ENCODE measurements around the gene SLC9A1. TPM values are rescaled to one million over a fixed set of nuclear protein-coding genes. Genes with fewer than 3 reads are reported as not detected.
"Not testable (repeated sequence)": the region's sequence is repeated elsewhere in the genome, so short reads cannot be mapped to it uniquely, and the experiment has no call there.

The SLC9A1 gene
- polyA plus RNA-seq, 3 donors, result 4.5 to 14.2 (median 4.6) TPM

DNA sequence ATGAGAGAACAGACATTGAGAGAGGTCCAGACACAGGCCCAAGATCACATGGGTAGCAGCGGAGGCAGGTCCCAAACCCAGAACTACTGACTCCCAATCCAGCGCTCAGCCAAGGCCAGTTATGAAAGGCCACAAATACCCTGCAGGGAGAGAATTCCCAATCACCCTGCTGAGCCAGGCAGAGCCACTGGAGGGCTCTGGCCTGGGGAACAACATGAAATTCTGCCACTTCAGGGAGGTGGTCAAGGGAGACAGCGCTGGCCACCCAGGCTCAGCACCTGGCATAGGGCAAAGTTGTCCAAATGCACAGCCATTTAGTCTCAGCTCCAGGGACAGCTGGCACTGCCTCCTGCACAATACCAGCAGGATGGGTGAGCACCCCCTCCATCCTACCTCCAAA lies 27.5 kb downstream of the SLC9A1 start:
- Histone ChIP-seq H3K79me2 (ENCODE audit: insufficient read depth, low read length) (peaks cover 18% of the 10 kb centered on the region), H3K4me2 (replicated peaks; ENCODE audit: extremely low read depth, low read length, poor library complexity, severe bottlenecking) (no peak overlapping the region), H3K27me3 (ENCODE audit: control insufficient read depth in 2 of 2, insufficient read depth in 2 of 2, low read length in 2 of 2) (no peaks in the 10 kb centered on the region), H4K20me1 (ENCODE audit: insufficient read depth, low read length) (no peaks in the 10 kb centered on the region), H3K4me3 (replicated peaks in 1 of 3; ENCODE audit: low read depth in 2 of 3, low read length in 3 of 3) (no peak overlapping the region), H3K9ac (ENCODE audit: insufficient read depth, low read length, poor library complexity, severe bottlenecking) (no peak overlapping the region), H3K36me3 (replicated peaks in 1 of 2; ENCODE audit: control insufficient read depth in 1 of 2, insufficient read depth in 2 of 2, low read length in 2 of 2) (peaks cover 13 to 30% of the 10 kb centered on the region in 2 donors), H3K4me1 (ENCODE audit: control insufficient read depth in 1 of 2, insufficient read depth in 2 of 2, low read length in 2 of 2) (peaks cover 40 to 48% of the 10 kb centered on the region in 2 donors), H3K27ac (ENCODE audit: low read depth in 1 of 2, low read length in 2 of 2) (no peak overlapping the region), H2AFZ (ENCODE audit: insufficient read depth, low read depth, low read length, poor library complexity, severe bottlenecking) (no peak overlapping the region), H3K9me3 (replicated peaks in 1 of 2; ENCODE audit: control insufficient read depth in 1 of 2, insufficient read depth in 1 of 2, low read length in 2 of 2) (no peaks in the 10 kb centered on the region)
- no peak for DNase-seq
- peaks cover 0 to 1% (median 0%) of the 10 kb centered on the region in 7 donors for H3K9me3 Mint-ChIP-seq
- no peak overlapping the region for H3K4me3 Mint-ChIP-seq
- TF ChIP-seq, protein P1, sequence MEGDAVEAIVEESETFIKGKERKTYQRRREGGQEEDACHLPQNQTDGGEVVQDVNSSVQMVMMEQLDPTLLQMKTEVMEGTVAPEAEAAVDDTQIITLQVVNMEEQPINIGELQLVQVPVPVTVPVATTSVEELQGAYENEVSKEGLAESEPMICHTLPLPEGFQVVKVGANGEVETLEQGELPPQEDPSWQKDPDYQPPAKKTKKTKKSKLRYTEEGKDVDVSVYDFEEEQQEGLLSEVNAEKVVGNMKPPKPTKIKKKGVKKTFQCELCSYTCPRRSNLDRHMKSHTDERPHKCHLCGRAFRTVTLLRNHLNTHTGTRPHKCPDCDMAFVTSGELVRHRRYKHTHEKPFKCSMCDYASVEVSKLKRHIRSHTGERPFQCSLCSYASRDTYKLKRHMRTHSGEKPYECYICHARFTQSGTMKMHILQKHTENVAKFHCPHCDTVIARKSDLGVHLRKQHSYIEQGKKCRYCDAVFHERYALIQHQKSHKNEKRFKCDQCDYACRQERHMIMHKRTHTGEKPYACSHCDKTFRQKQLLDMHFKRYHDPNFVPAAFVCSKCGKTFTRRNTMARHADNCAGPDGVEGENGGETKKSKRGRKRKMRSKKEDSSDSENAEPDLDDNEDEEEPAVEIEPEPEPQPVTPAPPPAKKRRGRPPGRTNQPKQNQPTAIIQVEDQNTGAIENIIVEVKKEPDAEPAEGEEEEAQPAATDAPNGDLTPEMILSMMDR (IDR thresholded peaks at IDR 0.05), result no peak
- WGBS (ENCODE audit: insufficient coverage), result 100% methylated on average over 1 of the region's 3 CpGs
- H3K36me3 Mint-ChIP-seq, result peaks cover 35 to 46% of the 10 kb centered on the region in 2 donors
- peaks cover 42% of the 10 kb centered on the region for H3K4me1 Mint-ChIP-seq
- no peaks in the 10 kb centered on the region for H3K27me3 Mint-ChIP-seq (ENCODE audit: low read depth in 3 of 3)
- intact Hi-C loops (cut with micrococcal nuclease), result no loop called here
- peak overlapping the region in 2 of 7 donors; percentile 43 to 44 for H3K27ac Mint-ChIP-seq

- peaks cover 0 to 1% (median 0%) of the 10 kb centered on the region in 7 donors for H3K9me3 Mint-ChIP-seq
- TF ChIP-seq, protein P1 (IDR thresholded peaks at IDR 0.05), result no peak
- no peaks in the 10 kb centered on the region for H4K20me1 ChIP-seq (ENCODE audit: insufficient read depth, low read length)
- H3K4me3 ChIP-seq (replicated peaks in 1 of 3; ENCODE audit: low read depth in 2 of 3, low read length in 3 of 3), result no peak overlapping the region
- no peak for DNase-seq
- H3K79me2 ChIP-seq (ENCODE audit: insufficient read depth, low read length), result peaks cover 27% of the 10 kb centered on the region
- H3K27ac ChIP-seq (ENCODE audit: low read depth in 1 of 2, low read length in 2 of 2), result no peak overlapping the region
- H3K9ac ChIP-seq (ENCODE audit: insufficient read depth, low read length, poor library complexity, severe bottlenecking), result no peak overlapping the region
- H3K27ac Mint-ChIP-seq, result peak overlapping the region in 5 of 7 donors; percentile 19 to 67 (median 48)
- H3K4me1 ChIP-seq (ENCODE audit: control insufficient read depth in 1 of 2, insufficient read depth in 2 of 2, low read length in 2 of 2), result peaks cover 35 to 47% of the 10 kb centered on the region in 2 donors
- H3K27me3 Mint-ChIP-seq (ENCODE audit: low read depth in 3 of 3), result no peaks in the 10 kb centered on the region
- H3K9me3 ChIP-seq (replicated peaks in 1 of 2; ENCODE audit: control insufficient read depth in 1 of 2, insufficient read depth in 1 of 2, low read length in 2 of 2), result no peaks in the 10 kb centered on the region
- peaks cover 40% of the 10 kb centered on the region for H3K4me1 Mint-ChIP-seq
- no peak overlapping the region for H3K4me2 ChIP-seq (replicated peaks; ENCODE audit: extremely low read depth, low read length, poor library complexity, severe bottlenecking)
- H3K4me3 Mint-ChIP-seq, result no peak overlapping the region
- WGBS (ENCODE audit: insufficient coverage), result 100% methylated on average over 4 of the region's 5 CpGs
- H3K36me3 ChIP-seq (replicated peaks in 1 of 2; ENCODE audit: control insufficient read depth in 1 of 2, insufficient read depth in 2 of 2, low read length in 2 of 2), result peaks cover 13 to 30% of the 10 kb centered on the region in 2 donors
- intact Hi-C loops (cut with micrococcal nuclease), result no loop called here
- H2AFZ ChIP-seq (ENCODE audit: insufficient read depth, low read depth, low read length, poor library complexity, severe bottlenecking), result no peak overlapping the region
- peaks cover 37 to 46% of the 10 kb centered on the region in 2 donors for H3K36me3 Mint-ChIP-seq
- no peaks in the 10 kb centered on the region for H3K27me3 ChIP-seq (ENCODE audit: control insufficient read depth in 2 of 2, insufficient read depth in 2 of 2, low read length in 2 of 2)
These were observed 28.5 kb downstream of the SLC9A1 start for GRCh38 chr1:27126391-27126790.

- H3K4me3 Mint-ChIP-seq; H3K27me3 Mint-ChIP-seq (ENCODE audit: low read depth in 3 of 3): not testable (repeated sequence)
- H3K27ac Mint-ChIP-seq, result peak overlapping the region; percentile 55 to 92 (median 71)
These were observed 29.8 kb downstream of the SLC9A1 start for GRCh38 chr1:27125125-27125524.

More at GRCh38 chr1:27125125-27125524, 29.8 kb downstream of the SLC9A1 start:
- Mint-ChIP-seq H3K36me3 (peaks cover 37 to 47% of the 10 kb centered on the region in 2 donors), H3K4me1 (peaks cover 42% of the 10 kb centered on the region)
- H3K4me2 ChIP-seq (replicated peaks; ENCODE audit: extremely low read depth, low read length, poor library complexity, severe bottlenecking); H3K4me3 ChIP-seq (replicated peaks in 1 of 3; ENCODE audit: low read depth in 2 of 3, low read length in 3 of 3); H2AFZ ChIP-seq (ENCODE audit: insufficient read depth, low read depth, low read length, poor library complexity, severe bottlenecking); DNase-seq; H3K9me3 ChIP-seq (replicated peaks in 1 of 2; ENCODE audit: control insufficient read depth in 1 of 2, insufficient read depth in 1 of 2, low read length in 2 of 2); intact Hi-C loops (cut with micrococcal nuclease); H3K9me3 Mint-ChIP-seq; H4K20me1 ChIP-seq (ENCODE audit: insufficient read depth, low read length); H3K27me3 ChIP-seq (ENCODE audit: control insufficient read depth in 2 of 2, insufficient read depth in 2 of 2, low read length in 2 of 2); H3K9ac ChIP-seq (ENCODE audit: insufficient read depth, low read length, poor library complexity, severe bottlenecking): not testable (repeated sequence)
- Histone ChIP-seq H3K27ac (ENCODE audit: low read depth in 1 of 2, low read length in 2 of 2) (peak overlapping the region in 1 of 2 donors; percentile 36), H3K79me2 (ENCODE audit: insufficient read depth, low read length) (peaks cover 36% of the 10 kb centered on the region), H3K4me1 (ENCODE audit: control insufficient read depth in 1 of 2, insufficient read depth in 2 of 2, low read length in 2 of 2) (peaks cover 32 to 49% of the 10 kb centered on the region in 2 donors), H3K36me3 (replicated peaks in 1 of 2; ENCODE audit: control insufficient read depth in 1 of 2, insufficient read depth in 2 of 2, low read length in 2 of 2) (peaks cover 13 to 30% of the 10 kb centered on the region in 2 donors)
- 49% methylated on average over 3 of the region's 5 CpGs for WGBS (ENCODE audit: insufficient coverage)
